Thoracic aorta (tissue), 2 donors: Measurements from ENCODE around the gene BCL11A. TPM values are rescaled to one million over a fixed set of nuclear protein-coding genes. Genes with fewer than 3 reads are reported as not detected.

Experiments
- ATAC-seq: fragments of 150-250 bp; one replicate; pipeline ENCODE4 v1.8.0; 2017; ENCODE audit warnings: low read depth; ENCODE audit not compliant: insufficient number of reproducible peaks, low FRiP score
- DNase-seq: peaks from one replicate; pipeline ENCODE4 v3.0.0-alpha.2; 2020; ENCODE audit warnings: low spot score
- H3K27ac ChIP-seq, 2 donors: fragments of 200-600 bp; sonication (generic); 1 replicate in 1 of 2; 2 replicates in 1 of 2; pipeline ENCODE4 v1.5.1; 2016; ENCODE audit warnings: mild to moderate bottlenecking in 2 of 2, moderate library complexity in 2 of 2
- H3K27me3 ChIP-seq: fragments of 200-600 bp; sonication (generic); replicated peaks from 2 replicates; pipeline ENCODE4 v1.6.0; 2016; ENCODE audit warnings: mild to moderate bottlenecking; ENCODE audit not compliant: insufficient read depth
- H3K36me3 ChIP-seq: fragments of 200-600 bp; sonication (generic); one replicate; pipeline ENCODE4 v1.5.1; 2016
- H3K4me1 ChIP-seq, 2 donors: fragments of 200-600 bp; sonication (generic); 1 replicate in 1 of 2; 2 replicates in 1 of 2; pipeline versions ENCODE4 v1.5.1 to v1.6.0; 2016; ENCODE audit warnings: low read depth in 2 of 2, mild to moderate bottlenecking in 1 of 2; ENCODE audit not compliant: control insufficient read depth in 1 of 2
- H3K4me3 ChIP-seq: fragments of 200-600 bp; sonication (generic); 2 replicates; pipeline ENCODE4 v1.5.1; 2016; ENCODE audit warnings: mild to moderate bottlenecking
- H3K9me3 ChIP-seq: fragments of 200-600 bp; sonication (generic); 2 replicates; pipeline ENCODE4 v1.5.1; 2016
- CTCF ChIP-seq: fragments of 200-600 bp; sonication (generic); IDR thresholded peaks from one replicate; pipeline ENCODE4 v1.5.1; 2019; ENCODE audit warnings: antibody characterized with exemption
- total RNA-seq, 2 donors: library from RNA; depleted of rRNA; stranded (reverse); fragments of >200 nt; gene quantifications; one replicate each; pipeline versions ENCODE4 v1.1.0 to v1.2.3, GENCODE V29; 2016

BCL11A gene
- total RNA-seq, 2 donors from 2014 or later = 0.41 to 0.99 TPM

GRCh38 chr2:60512062-60512622 is 41.3 kb downstream of the BCL11A start:
- no peaks in the 10 kb centered on the region for H3K36me3 ChIP-seq
- H3K9me3 ChIP-seq = no peaks in the 10 kb centered on the region
- ATAC-seq (no peak), DNase-seq (no peak)
- H3K27me3 ChIP-seq = no peaks in the 10 kb centered on the region
- H3K4me1 ChIP-seq = no peaks in the 10 kb centered on the region
- H3K27ac ChIP-seq = no peak overlapping the region
- no peak overlapping the region for H3K4me3 ChIP-seq
- TF ChIP-seq CTCF = no peak

GRCh38 chr2:60510713-60511112 is 42.7 kb downstream of the BCL11A start:
- no peak overlapping the region for H3K27ac ChIP-seq
- no peaks in the 10 kb centered on the region for H3K36me3 ChIP-seq
- no peaks in the 10 kb centered on the region for H3K27me3 ChIP-seq
- H3K4me1 ChIP-seq = no peaks in the 10 kb centered on the region
- no peak for TF ChIP-seq CTCF
- ATAC-seq (no peak), DNase-seq (no peak)
- H3K9me3 ChIP-seq = no peaks in the 10 kb centered on the region
- no peak overlapping the region for H3K4me3 ChIP-seq

- no peaks in the 10 kb centered on the region for H3K9me3 ChIP-seq
- no peak for TF ChIP-seq CTCF
- H3K36me3 ChIP-seq = no peaks in the 10 kb centered on the region
- no peak for ATAC-seq
- no peak overlapping the region for H3K27ac ChIP-seq
- H3K27me3 ChIP-seq = no peaks in the 10 kb centered on the region
- H3K4me3 ChIP-seq = no peak overlapping the region
- H3K4me1 ChIP-seq = no peaks in the 10 kb centered on the region
- DNase-seq = no peak
Observed at GRCh38 chr2:60509066-60509465, 44.4 kb downstream of the BCL11A start.

GRCh38 chr2:60508339-60508917 is 45.0 kb downstream of the BCL11A start:
- no peaks in the 10 kb centered on the region for H3K4me1 ChIP-seq
- TF ChIP-seq CTCF = no peak

GRCh38 chr2:60507211-60507965 is 46.1 kb downstream of the BCL11A start:
- no peak for ATAC-seq

More at GRCh38 chr2:60508339-60508917, 45.0 kb downstream of the BCL11A start:
- no peaks in the 10 kb centered on the region for H3K27me3 ChIP-seq
- no peak overlapping the region for H3K27ac ChIP-seq
- H3K4me3 ChIP-seq = no peak overlapping the region
- ATAC-seq (no peak), DNase-seq (no peak)
- no peaks in the 10 kb centered on the region for H3K36me3 ChIP-seq
- no peaks in the 10 kb centered on the region for H3K9me3 ChIP-seq

More at GRCh38 chr2:60507211-60507965, 46.1 kb downstream of the BCL11A start:
- no peak overlapping the region for H3K4me3 ChIP-seq
- DNase-seq = no peak
- no peaks in the 10 kb centered on the region for H3K9me3 ChIP-seq
- H3K36me3 ChIP-seq = no peaks in the 10 kb centered on the region
- no peak overlapping the region for H3K27ac ChIP-seq
- H3K4me1 ChIP-seq = no peaks in the 10 kb centered on the region
- TF ChIP-seq CTCF = no peak
- no peaks in the 10 kb centered on the region for H3K27me3 ChIP-seq
